Measurements from ENCODE around the gene ITPRIP.

The ITPRIP gene

GRCh38 chr10:104374591-104374990, 36.3 kb upstream of the ITPRIP start:
- Histone ChIP-seq H3K9me3 (ENCODE audit: severe bottlenecking) (peaks cover 2% of the 10 kb centered on the region), H3K4me3 (ENCODE audit: severe bottlenecking) (no peak overlapping the region), H3K27ac (ENCODE audit: poor library complexity, severe bottlenecking) (no peak overlapping the region), H3K27me3 (ENCODE audit: insufficient read depth, poor library complexity, severe bottlenecking) (peaks cover 10% of the 10 kb centered on the region), H3K36me3 (ENCODE audit: low read depth) (no peaks in the 10 kb centered on the region), H3K4me1 (ENCODE audit: insufficient read depth, poor library complexity, severe bottlenecking) (no peaks in the 10 kb centered on the region)
- DNase-seq (ENCODE audit: low spot score), result no peak
- ATAC-seq (ENCODE audit: low read depth), result no peak
- no peak for TF ChIP-seq CTCF (IDR thresholded peaks at IDR 0.05; ENCODE audit: poor library complexity, severe bottlenecking)

- H3K4me3 ChIP-seq (ENCODE audit: severe bottlenecking), result no peak overlapping the region
- peaks cover 22% of the 10 kb centered on the region for H3K27me3 ChIP-seq (ENCODE audit: insufficient read depth, poor library complexity, severe bottlenecking)
- no peak for DNase-seq (ENCODE audit: low spot score)
- TF ChIP-seq CTCF (IDR thresholded peaks at IDR 0.05; ENCODE audit: poor library complexity, severe bottlenecking), result no peak
- no peak overlapping the region for H3K27ac ChIP-seq (ENCODE audit: poor library complexity, severe bottlenecking)
- peaks cover 2% of the 10 kb centered on the region for H3K9me3 ChIP-seq (ENCODE audit: severe bottlenecking)
- no peak for ATAC-seq (ENCODE audit: low read depth)
- no peaks in the 10 kb centered on the region for H3K4me1 ChIP-seq (ENCODE audit: insufficient read depth, poor library complexity, severe bottlenecking)
- H3K36me3 ChIP-seq (ENCODE audit: low read depth), result no peaks in the 10 kb centered on the region
Measured at GRCh38 chr10:104371753-104372152, 33.5 kb upstream of the ITPRIP start.

- H3K4me3 ChIP-seq (ENCODE audit: severe bottlenecking), result no peak overlapping the region
- no peak for ATAC-seq (ENCODE audit: low read depth)
- H3K27ac ChIP-seq (ENCODE audit: poor library complexity, severe bottlenecking), result no peak overlapping the region
- peaks cover 22% of the 10 kb centered on the region for H3K27me3 ChIP-seq (ENCODE audit: insufficient read depth, poor library complexity, severe bottlenecking)
- no peak for TF ChIP-seq CTCF (IDR thresholded peaks at IDR 0.05; ENCODE audit: poor library complexity, severe bottlenecking)
- H3K9me3 ChIP-seq (ENCODE audit: severe bottlenecking), result peaks cover 2% of the 10 kb centered on the region
- no peaks in the 10 kb centered on the region for H3K36me3 ChIP-seq (ENCODE audit: low read depth)
- H3K4me1 ChIP-seq (ENCODE audit: insufficient read depth, poor library complexity, severe bottlenecking), result no peaks in the 10 kb centered on the region
- DNase-seq (ENCODE audit: low spot score), result no peak
Measured at GRCh38 chr10:104368381-104368780, 30.1 kb upstream of the ITPRIP start.

DNA sequence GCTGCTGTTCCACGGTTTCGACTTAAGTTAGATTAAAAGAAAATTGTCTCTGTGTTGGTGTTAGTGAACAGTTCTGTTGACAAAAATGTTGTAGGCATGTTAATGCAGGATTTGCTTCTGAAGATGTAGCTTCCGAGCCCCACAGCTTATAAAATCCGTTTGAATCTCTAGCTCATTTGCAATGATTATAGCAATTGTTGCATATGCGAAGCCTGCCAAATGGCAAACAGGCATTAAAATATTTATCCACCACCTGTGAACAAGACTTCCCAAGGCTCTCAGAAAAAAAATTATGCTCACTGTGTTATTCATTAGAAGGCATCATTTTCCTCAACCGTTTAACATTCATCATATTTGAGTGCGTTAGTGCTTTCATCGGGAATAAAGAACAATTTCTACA, 29.6 kb upstream of the ITPRIP start:
- Histone ChIP-seq H3K27me3 (ENCODE audit: insufficient read depth, poor library complexity, severe bottlenecking) (peaks cover 22% of the 10 kb centered on the region), H3K4me1 (ENCODE audit: insufficient read depth, poor library complexity, severe bottlenecking) (no peaks in the 10 kb centered on the region), H3K9me3 (ENCODE audit: severe bottlenecking) (peaks cover 2% of the 10 kb centered on the region), H3K36me3 (ENCODE audit: low read depth) (no peaks in the 10 kb centered on the region), H3K27ac (ENCODE audit: poor library complexity, severe bottlenecking) (no peak overlapping the region), H3K4me3 (ENCODE audit: severe bottlenecking) (no peak overlapping the region)
- DNase-seq (ENCODE audit: low spot score), result no peak
- TF ChIP-seq CTCF (IDR thresholded peaks at IDR 0.05; ENCODE audit: poor library complexity, severe bottlenecking), result no peak
- no peak for ATAC-seq (ENCODE audit: low read depth)

GRCh38 chr10:104359811-104360210, 21.5 kb upstream of the ITPRIP start:
- no peak for ATAC-seq (ENCODE audit: low read depth)
- no peak for DNase-seq (ENCODE audit: low spot score)
- Histone ChIP-seq H3K36me3 (ENCODE audit: low read depth) (no peaks in the 10 kb centered on the region), H3K27me3 (ENCODE audit: insufficient read depth, poor library complexity, severe bottlenecking) (peaks cover 2% of the 10 kb centered on the region), H3K4me3 (ENCODE audit: severe bottlenecking) (no peak overlapping the region), H3K27ac (ENCODE audit: poor library complexity, severe bottlenecking) (no peak overlapping the region), H3K9me3 (ENCODE audit: severe bottlenecking) (peaks cover 2% of the 10 kb centered on the region), H3K4me1 (ENCODE audit: insufficient read depth, poor library complexity, severe bottlenecking) (no peaks in the 10 kb centered on the region)
- no peak for TF ChIP-seq CTCF (IDR thresholded peaks at IDR 0.05; ENCODE audit: poor library complexity, severe bottlenecking)

Measured in RWPE2 (cell line).